ENCODE measurements around the gene HAT1.

DNA sequence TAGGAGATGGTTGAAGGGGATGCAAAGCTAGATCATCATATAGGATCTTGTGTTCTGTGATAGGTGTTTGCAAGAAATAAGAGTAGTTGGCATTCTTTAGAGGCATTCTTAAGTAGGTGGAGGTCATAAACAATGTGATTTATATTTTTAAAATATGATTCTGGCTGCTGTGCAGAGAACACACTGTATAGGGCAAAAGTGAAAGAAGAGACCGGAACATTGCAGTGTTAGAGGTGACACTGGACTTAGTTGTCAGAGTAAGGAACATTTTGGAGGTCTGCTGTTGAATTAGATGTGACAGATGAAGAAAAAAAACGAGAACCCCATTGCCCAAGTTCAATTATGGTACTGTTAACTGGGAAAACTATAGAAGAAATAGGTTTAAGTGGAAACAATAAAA is 37.7 kb downstream of the HAT1 start:
- TF ChIP-seq, protein P1, sequence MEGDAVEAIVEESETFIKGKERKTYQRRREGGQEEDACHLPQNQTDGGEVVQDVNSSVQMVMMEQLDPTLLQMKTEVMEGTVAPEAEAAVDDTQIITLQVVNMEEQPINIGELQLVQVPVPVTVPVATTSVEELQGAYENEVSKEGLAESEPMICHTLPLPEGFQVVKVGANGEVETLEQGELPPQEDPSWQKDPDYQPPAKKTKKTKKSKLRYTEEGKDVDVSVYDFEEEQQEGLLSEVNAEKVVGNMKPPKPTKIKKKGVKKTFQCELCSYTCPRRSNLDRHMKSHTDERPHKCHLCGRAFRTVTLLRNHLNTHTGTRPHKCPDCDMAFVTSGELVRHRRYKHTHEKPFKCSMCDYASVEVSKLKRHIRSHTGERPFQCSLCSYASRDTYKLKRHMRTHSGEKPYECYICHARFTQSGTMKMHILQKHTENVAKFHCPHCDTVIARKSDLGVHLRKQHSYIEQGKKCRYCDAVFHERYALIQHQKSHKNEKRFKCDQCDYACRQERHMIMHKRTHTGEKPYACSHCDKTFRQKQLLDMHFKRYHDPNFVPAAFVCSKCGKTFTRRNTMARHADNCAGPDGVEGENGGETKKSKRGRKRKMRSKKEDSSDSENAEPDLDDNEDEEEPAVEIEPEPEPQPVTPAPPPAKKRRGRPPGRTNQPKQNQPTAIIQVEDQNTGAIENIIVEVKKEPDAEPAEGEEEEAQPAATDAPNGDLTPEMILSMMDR (conservative IDR thresholded peaks at IDR 0.05; ENCODE audit: low read length), result no peak
- no peak for TF ChIP-seq EZH2phosphoT487 (IDR thresholded peaks at IDR 0.05; ENCODE audit: borderline replicate concordance)

Measured in Loucy (cell line).